Measurements from ENCODE around the gene RFX8.
"Not testable (repeated sequence)": the region's sequence is repeated elsewhere in the genome, so short reads cannot be mapped to it uniquely, and the experiment has no call there.

Gene RFX8

DNA sequence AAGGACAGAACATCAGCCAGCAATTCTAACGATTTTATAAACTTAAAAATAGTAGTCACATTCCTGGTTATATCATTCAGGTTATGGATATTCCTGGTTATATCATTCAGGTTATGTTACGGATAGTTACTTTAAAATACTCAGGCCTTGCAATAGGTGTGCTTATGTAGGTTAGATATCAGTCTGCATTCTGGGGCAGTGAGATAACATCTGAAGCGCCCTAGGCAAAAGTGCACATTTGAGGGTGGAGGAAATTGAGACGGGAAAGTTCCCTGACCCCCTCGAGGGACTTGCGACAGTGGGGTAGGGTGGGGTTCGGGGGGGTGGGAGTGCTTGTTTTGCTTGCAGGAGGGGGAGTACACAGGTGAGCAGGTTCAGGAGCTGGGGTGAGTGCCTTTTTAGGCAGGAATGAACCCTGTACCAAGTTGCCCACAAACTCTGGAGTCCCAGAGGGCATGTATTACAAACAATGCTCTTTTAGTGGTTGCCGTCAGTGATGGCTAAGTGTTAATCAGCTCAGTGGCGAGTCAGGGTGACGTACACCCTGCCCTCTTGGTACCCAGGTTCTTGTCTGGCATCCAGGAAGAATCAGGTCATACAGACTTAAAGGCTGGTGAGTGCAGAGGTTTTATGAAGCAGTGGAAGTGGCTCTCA lies 119.4 kb downstream of the RFX8 start:
- in situ Hi-C loops (cut with HindIII; ENCODE audit: low pct_unique_long_range_greater_than_20kb, low sequenced_read_pairs) = no loop called here
- no peak for TF ChIP-seq JUND (IDR thresholded peaks at IDR 0.05; ENCODE audit: low read depth)
- DNase-seq (ENCODE audit: low read depth in 1 of 2, low spot score in 1 of 2) = no peak

DNA sequence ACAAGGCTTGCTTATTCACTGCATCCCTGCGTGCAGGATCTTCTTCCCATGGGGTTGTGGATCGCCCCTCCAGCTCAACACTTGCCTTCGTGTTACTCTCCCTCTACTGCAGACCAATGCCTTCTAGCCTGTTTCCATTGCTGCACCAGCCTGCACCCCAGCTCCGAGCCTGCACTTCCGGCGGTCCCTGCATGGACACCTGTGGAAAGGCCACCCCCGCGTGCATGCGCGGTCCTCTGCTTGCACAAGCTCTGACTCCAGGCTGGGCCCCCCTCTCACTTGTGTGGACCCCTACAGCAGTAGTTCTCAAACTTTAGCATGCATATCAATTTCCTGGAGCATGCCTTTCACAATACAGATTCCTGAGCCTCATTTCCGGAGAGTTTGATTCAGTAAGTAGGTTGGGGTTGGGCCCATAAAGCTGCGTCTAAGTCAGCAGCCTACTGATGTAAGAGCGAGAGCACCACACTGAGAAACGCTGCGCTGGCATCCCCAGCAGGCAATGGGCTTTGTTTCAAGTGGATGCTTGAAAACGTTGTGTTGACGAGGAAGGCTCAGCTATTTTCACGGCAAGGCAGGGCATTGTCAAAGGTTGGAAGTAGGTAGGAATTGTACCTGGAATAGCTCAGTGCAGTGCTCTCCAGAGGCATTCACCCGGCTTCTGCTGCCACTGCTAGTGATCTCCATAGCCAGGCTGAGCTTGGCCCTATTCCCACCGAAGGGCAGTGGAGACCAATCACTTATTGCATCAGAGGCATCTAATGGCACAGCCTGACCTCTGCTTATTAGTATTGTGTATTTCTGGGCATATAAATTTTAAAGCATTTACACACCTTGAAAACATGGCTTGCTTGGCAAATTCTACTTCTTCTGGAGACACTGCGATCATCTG lies 120.2 kb downstream of the RFX8 start:
- TF ChIP-seq JUND (IDR thresholded peaks at IDR 0.05; ENCODE audit: low read depth) = no peak
- no peak for DNase-seq (ENCODE audit: low read depth in 1 of 2, low spot score in 1 of 2)
- in situ Hi-C loops (cut with HindIII; ENCODE audit: low pct_unique_long_range_greater_than_20kb, low sequenced_read_pairs) = no loop called here

DNA sequence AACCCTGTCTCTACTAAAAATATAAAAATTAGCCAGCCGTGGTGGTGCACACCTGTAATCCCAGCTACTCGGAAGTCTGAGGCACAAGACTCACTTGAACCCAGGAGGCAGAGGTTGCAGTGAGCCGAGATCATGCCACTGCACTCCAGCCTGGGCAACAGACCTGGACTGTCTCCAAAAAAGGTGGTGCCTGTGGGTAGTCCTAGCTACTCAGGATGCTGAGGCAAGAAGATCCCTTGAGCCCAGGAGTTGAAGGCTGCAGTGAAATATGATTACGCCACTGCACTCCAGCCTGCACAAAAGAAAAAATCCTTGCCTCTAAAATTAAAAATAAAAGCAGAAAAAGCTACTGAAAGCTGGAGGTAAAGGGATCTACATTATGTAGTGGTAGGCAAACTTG lies 122.3 kb downstream of the RFX8 start:
- in situ Hi-C loops (cut with HindIII; ENCODE audit: low pct_unique_long_range_greater_than_20kb, low sequenced_read_pairs); DNase-seq (ENCODE audit: low read depth in 1 of 2, low spot score in 1 of 2): not testable (repeated sequence)

DNA sequence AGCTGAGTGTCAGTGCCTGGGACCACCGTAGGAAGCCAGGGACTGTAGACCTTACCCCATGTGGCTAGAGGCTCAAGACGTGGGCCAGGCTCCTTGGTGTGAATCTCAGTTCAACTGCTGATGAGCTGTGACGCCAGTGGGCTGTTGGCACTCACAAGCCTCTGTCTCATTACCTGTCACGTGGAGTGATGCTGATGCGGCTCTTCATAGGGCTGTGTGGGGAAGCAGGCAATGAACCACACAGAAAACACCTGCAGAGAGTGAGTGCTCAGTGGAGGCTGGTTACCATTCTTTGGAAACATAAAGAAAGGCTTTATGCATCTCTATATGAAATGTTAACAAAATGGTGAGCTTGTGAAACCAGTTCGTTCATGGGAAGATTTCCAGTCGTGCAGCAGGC lies 123.7 kb downstream of the RFX8 start:
- TF ChIP-seq JUND (IDR thresholded peaks at IDR 0.05; ENCODE audit: low read depth) = no peak
- in situ Hi-C loops (cut with HindIII; ENCODE audit: low pct_unique_long_range_greater_than_20kb, low sequenced_read_pairs) = no loop called here
- no peak for DNase-seq (ENCODE audit: low read depth in 1 of 2, low spot score in 1 of 2)

DNA sequence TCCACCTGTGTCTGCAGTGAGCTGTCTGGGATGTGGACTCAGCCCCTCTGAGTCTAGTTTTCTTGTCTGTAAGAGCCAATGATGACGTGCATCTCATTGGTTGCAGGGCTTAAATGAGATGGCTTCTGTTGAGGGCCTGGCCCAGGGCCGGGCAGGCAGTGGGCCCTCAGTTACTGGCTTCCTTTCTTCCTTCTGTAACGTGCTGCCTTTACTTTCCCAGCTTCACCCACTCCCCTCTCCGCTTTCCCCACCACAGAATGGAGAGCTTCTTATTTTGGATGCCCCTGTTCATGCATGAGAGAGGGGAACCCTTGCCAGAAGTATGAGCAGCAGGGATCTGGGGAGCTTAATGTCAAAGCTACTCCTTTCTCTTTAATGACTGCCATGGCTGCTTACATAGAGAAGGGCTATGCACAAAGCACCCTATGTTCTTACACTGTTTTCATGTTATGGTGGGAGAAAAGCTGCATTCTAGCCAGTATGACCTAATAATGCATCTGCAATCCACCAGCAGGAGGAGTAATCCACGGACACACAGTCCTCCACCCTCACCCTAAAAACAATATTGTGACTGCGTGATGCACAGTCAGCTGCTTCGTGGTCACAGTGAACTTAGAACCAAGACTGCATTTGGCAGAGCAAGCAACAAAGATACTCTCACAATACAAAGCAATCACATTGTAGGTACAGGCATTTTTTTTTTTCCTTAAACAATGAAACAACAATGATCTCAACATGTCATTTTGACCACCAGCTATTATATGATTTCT lies 124.8 kb downstream of the RFX8 start:
- DNase-seq (ENCODE audit: low read depth in 1 of 2, low spot score in 1 of 2) = no peak
- in situ Hi-C loops (cut with HindIII; ENCODE audit: low pct_unique_long_range_greater_than_20kb, low sequenced_read_pairs) = no loop called here
- TF ChIP-seq JUND (IDR thresholded peaks at IDR 0.05; ENCODE audit: low read depth) = no peak

DNA sequence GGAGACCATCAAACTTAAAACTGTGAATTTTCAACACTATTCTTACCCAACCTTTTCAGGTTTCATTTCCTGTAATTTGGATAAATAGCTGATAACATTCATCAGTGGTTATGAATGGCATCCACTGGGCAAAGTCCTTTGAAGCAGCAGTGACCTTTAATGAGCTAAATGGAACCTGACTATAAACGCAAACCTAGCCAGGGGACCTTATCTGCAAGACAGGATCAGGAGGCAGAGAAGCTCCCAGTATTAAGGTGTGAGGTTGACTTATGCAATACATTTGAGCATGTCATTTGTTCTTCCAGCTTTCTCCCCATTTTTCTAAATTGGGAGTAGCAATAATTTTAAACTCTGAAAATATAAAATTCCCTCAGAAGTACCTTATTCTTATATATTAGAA lies 126.0 kb downstream of the RFX8 start:
- in situ Hi-C loops (cut with HindIII; ENCODE audit: low pct_unique_long_range_greater_than_20kb, low sequenced_read_pairs) = no loop called here
- no peak for DNase-seq (ENCODE audit: low read depth in 1 of 2, low spot score in 1 of 2)
- TF ChIP-seq JUND (IDR thresholded peaks at IDR 0.05; ENCODE audit: low read depth) = no peak
